Tibial nerve (tissue), 4 donors: ENCODE data around the gene ST8SIA1. TPM values are rescaled to one million over a fixed set of nuclear protein-coding genes. Genes with fewer than 3 reads are reported as not detected.

Source experiments
- DNase-seq, 2 donors: peaks; one replicate each; pipeline ENCODE4 v3.0.0-alpha.2; 2019; ENCODE audit warnings: low spot score in 2 of 2
- H3K27ac ChIP-seq, 4 donors: fragments of 200-600 bp; sonication (generic) in 3 of 4; one replicate each; pipeline ENCODE4 v1.5.1; 2017 to 2019; ENCODE audit warnings: mild to moderate bottlenecking in 1 of 4
- H3K27me3 ChIP-seq, 2 donors: fragments of 200-600 bp; sonication (generic) in 1 of 2; one replicate each; pipeline versions ENCODE4 v1.5.1 to v1.6.0; 2017 to 2019
- H3K36me3 ChIP-seq, 3 donors: fragments of 200-600 bp; sonication (generic); one replicate each; pipeline ENCODE4 v1.5.1; 2018 to 2019
- H3K4me1 ChIP-seq, 4 donors: fragments of 200-600 bp; sonication (generic) in 3 of 4; one replicate each; pipeline ENCODE4 v1.5.1; 2017 to 2019
- H3K4me3 ChIP-seq, 4 donors: fragments of 200-600 bp; sonication (generic) in 3 of 4; one replicate each; pipeline ENCODE4 v1.5.1; 2017 to 2019; ENCODE audit warnings: mild to moderate bottlenecking in 1 of 4, moderate library complexity in 1 of 4
- H3K9me3 ChIP-seq, 4 donors: fragments of 200-600 bp; sonication (generic) in 3 of 4; one replicate each; pipeline ENCODE4 v1.5.1; 2017 to 2019
- EP300 ChIP-seq, 2 donors: sonication (generic); formaldehyde crosslinking; IDR thresholded peaks; one replicate each; pipeline ENCODE4 v1.6.1; 2017; ENCODE audit warnings: antibody characterized with exemption in 2 of 2, mild to moderate bottlenecking in 1 of 2
- POLR2A ChIP-seq, 2 donors: fragments of 450-650 bp; IDR thresholded peaks; one replicate each; pipeline ENCODE4 v1.6.1; 2017; ENCODE audit warnings: antibody characterized with exemption in 2 of 2, mild to moderate bottlenecking in 2 of 2, moderate library complexity in 2 of 2
- WGBS, 2 donors: methylation state at CpG; one replicate each; pipeline ENCODE4 v1.1.5; 2018; 5-methylcytosine and 5-hydroxymethylcytosine counted together
- total RNA-seq, 4 donors: library from RNA; depleted of rRNA; stranded (reverse); fragments of >200 nt; gene quantifications; one replicate each; pipeline ENCODE4 v1.1.0, GENCODE V29; 2016
- TF ChIP-seq, protein P1 (sequence below), 5 experiments: fragments of 200-600 bp in 3 of 5; fragments of 450-650 bp in 2 of 5; sonication (generic) in 3 of 5; IDR thresholded peaks; one replicate each; pipeline ENCODE4 v1.5.1; 2016 to 2019; ENCODE audit warnings: antibody characterized with exemption in 5 of 5, mild to moderate bottlenecking in 3 of 5, moderate library complexity in 2 of 5

ST8SIA1 gene
- total RNA-seq, 4 donors from 2014 or later, result 0.63 to 5.1 (median 2.0) TPM

DNA sequence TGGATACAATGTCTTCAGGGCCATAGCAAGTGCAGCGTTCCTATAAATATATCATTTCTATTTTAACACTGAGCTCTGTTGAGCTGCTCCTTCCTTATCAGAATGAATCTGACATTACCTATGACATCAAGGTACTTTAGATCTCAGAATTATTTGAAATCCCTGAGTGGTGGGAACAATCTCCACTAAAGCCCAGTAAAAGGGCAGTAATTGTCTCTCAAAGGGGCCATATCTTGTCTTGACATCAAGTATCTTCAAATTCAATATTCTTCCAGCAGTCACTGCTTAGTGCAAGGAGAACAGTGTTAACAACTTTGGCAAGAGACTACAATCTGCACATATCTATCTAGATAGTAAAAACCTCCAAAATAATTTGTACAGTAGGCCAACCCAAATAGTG, 21.7 kb upstream of the ST8SIA1 start:
- Histone ChIP-seq H3K9me3 (no peaks in the 10 kb centered on the region), H3K4me3 (no peak overlapping the region), H3K27ac (no peak overlapping the region), H3K27me3 (no peaks in the 10 kb centered on the region), H3K36me3 (no peaks in the 10 kb centered on the region), H3K4me1 (no peaks in the 10 kb centered on the region)
- no peak for DNase-seq
- 82 to 97% methylated on average over 1 of the region's 1 CpG for WGBS, 2 donors
- TF ChIP-seq EP300 (IDR thresholded peaks at IDR 0.05) (no peak), POLR2A (IDR thresholded peaks at IDR 0.05) (no peak)
- TF ChIP-seq, protein P1, sequence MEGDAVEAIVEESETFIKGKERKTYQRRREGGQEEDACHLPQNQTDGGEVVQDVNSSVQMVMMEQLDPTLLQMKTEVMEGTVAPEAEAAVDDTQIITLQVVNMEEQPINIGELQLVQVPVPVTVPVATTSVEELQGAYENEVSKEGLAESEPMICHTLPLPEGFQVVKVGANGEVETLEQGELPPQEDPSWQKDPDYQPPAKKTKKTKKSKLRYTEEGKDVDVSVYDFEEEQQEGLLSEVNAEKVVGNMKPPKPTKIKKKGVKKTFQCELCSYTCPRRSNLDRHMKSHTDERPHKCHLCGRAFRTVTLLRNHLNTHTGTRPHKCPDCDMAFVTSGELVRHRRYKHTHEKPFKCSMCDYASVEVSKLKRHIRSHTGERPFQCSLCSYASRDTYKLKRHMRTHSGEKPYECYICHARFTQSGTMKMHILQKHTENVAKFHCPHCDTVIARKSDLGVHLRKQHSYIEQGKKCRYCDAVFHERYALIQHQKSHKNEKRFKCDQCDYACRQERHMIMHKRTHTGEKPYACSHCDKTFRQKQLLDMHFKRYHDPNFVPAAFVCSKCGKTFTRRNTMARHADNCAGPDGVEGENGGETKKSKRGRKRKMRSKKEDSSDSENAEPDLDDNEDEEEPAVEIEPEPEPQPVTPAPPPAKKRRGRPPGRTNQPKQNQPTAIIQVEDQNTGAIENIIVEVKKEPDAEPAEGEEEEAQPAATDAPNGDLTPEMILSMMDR (IDR thresholded peaks at IDR 0.05), result no peak

DNA sequence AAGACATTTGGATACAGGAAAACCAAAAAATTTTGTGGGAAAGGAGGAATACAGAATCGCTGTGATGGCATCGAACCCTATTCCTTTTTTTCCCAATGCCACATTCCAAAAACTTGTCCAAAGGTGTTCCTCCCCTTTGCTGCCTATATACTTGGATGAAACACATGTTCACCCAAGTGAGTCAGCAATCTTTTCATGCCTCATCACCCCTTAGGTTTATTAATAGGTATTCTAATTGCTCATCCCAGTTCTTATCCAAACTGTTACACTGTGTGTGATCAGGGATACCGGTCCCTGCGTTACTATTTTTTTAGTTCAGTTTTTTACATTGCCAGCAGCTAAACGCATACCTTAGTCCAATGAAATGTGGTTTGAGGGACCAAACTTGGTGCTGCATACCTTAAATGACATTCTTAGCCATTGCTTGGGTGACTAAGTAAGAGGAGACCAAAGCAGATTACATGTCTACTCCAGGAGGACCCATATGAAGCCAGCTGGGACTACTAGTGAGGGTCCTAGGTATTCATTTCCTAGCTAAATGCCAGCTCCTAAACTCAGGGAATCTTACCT, 20.6 kb upstream of the ST8SIA1 start:
- Histone ChIP-seq H3K36me3 (no peaks in the 10 kb centered on the region), H3K4me1 (no peaks in the 10 kb centered on the region), H3K27me3 (no peaks in the 10 kb centered on the region), H3K27ac (no peak overlapping the region), H3K9me3 (no peaks in the 10 kb centered on the region), H3K4me3 (no peak overlapping the region)
- 96 to 97% methylated on average over 5 of the region's 5 CpGs for WGBS, 2 donors
- TF ChIP-seq, protein P1 (IDR thresholded peaks at IDR 0.05), result no peak
- DNase-seq, result no peak

GRCh38 chr12:22353615-22354325, 19.3 kb upstream of the ST8SIA1 start:
- 100% methylated on average over 1 of the region's 1 CpG for WGBS, 2 donors
- Histone ChIP-seq H3K27ac (no peak overlapping the region), H3K4me1 (no peaks in the 10 kb centered on the region), H3K9me3 (no peaks in the 10 kb centered on the region), H3K4me3 (no peak overlapping the region), H3K36me3 (no peaks in the 10 kb centered on the region), H3K27me3 (no peaks in the 10 kb centered on the region)
- no peak for DNase-seq
- TF ChIP-seq POLR2A (IDR thresholded peaks at IDR 0.05), result no peak
- TF ChIP-seq EP300 (IDR thresholded peaks at IDR 0.05), result no peak
- TF ChIP-seq, protein P1 (IDR thresholded peaks at IDR 0.05), result no peak

DNA sequence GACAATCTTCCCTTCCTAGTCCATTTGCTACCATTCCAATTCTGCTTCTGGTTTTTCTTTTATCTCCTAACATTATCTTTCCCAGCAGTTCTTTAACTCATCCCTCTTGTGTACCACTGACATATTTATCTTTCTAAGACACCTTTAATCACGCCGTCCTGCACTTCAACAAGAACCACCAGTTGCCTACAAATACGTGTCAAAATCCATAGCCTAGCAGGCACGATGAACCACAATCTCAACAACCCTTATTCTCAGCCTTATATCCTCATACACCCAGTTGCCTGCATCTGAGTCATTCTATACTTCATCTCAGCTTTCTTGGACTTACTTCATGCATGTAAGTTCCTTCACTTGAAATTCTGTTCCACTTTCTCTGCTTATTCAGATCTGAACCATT, 16.4 kb upstream of the ST8SIA1 start:
- 77 to 81% methylated on average over 4 of the region's 4 CpGs for WGBS, 2 donors
- Histone ChIP-seq H3K4me1 (no peaks in the 10 kb centered on the region), H3K27me3 (no peaks in the 10 kb centered on the region), H3K27ac (no peak overlapping the region), H3K9me3 (no peaks in the 10 kb centered on the region), H3K4me3 (no peak overlapping the region), H3K36me3 (no peaks in the 10 kb centered on the region)
- DNase-seq, result no peak
- TF ChIP-seq, protein P1 (IDR thresholded peaks at IDR 0.05), result no peak
- no peak for TF ChIP-seq EP300 (IDR thresholded peaks at IDR 0.05)
- no peak for TF ChIP-seq POLR2A (IDR thresholded peaks at IDR 0.05)

DNA sequence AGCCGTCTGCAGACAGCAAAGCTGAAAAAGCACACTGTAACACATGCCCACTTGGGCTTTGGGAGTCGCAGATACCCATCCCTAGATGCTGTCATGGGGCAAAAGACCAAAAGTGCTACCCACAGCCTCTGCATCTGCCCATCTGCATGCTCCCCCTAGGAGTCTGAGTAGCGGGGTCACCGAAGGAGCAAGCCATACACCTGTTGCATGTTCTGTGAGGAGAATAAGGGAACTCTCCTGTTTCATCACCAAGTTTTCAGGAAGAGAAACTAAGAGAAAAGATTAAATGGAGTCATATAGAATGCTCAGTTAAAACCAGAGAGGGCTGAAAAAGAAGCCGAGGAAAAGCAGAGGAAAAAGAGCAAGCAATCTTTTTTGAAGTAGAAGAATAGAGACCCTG, 13.7 kb upstream of the ST8SIA1 start:
- Histone ChIP-seq H3K9me3 (no peaks in the 10 kb centered on the region), H3K27me3 (no peaks in the 10 kb centered on the region), H3K27ac (no peak overlapping the region), H3K4me1 (no peaks in the 10 kb centered on the region), H3K36me3 (no peaks in the 10 kb centered on the region), H3K4me3 (no peak overlapping the region)
- no peak for DNase-seq
- WGBS, 2 donors, result 80 to 87% methylated on average over 5 of the region's 5 CpGs
- TF ChIP-seq EP300 (IDR thresholded peaks at IDR 0.05) (no peak), POLR2A (IDR thresholded peaks at IDR 0.05) (no peak)
- TF ChIP-seq, protein P1 (IDR thresholded peaks at IDR 0.05), result no peak
